ENCODE results near the gene VILL.
"Not testable (repeated sequence)": the region's sequence is repeated elsewhere in the genome, so short reads cannot be mapped to it uniquely, and the experiment has no call there.

GRCh38 chr3:37972056-37972455 is 18.5 kb upstream of the VILL start:
- not testable (repeated sequence) for TF ChIP-seq POLR2AphosphoS5 (IDR thresholded peaks at IDR 0.05)
- TF ChIP-seq, protein P1, sequence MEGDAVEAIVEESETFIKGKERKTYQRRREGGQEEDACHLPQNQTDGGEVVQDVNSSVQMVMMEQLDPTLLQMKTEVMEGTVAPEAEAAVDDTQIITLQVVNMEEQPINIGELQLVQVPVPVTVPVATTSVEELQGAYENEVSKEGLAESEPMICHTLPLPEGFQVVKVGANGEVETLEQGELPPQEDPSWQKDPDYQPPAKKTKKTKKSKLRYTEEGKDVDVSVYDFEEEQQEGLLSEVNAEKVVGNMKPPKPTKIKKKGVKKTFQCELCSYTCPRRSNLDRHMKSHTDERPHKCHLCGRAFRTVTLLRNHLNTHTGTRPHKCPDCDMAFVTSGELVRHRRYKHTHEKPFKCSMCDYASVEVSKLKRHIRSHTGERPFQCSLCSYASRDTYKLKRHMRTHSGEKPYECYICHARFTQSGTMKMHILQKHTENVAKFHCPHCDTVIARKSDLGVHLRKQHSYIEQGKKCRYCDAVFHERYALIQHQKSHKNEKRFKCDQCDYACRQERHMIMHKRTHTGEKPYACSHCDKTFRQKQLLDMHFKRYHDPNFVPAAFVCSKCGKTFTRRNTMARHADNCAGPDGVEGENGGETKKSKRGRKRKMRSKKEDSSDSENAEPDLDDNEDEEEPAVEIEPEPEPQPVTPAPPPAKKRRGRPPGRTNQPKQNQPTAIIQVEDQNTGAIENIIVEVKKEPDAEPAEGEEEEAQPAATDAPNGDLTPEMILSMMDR (IDR thresholded peaks at IDR 0.05 in 8 of 11, conservative IDR thresholded peaks at IDR 0.05 in 3 of 11), result not testable (repeated sequence)
